Panc1 (cell line): ENCODE measurements around the gene STK10.

Experiments
- POLR2AphosphoS5 ChIP-seq: IDR thresholded peaks from 2 replicates; pipeline ENCODE4 v1.6.1; 2012; ENCODE audit warnings: mild to moderate bottlenecking, low read depth, low read length, moderate library complexity
- SIN3A ChIP-seq: IDR thresholded peaks from 2 replicates; pipeline ENCODE4 v1.6.1; 2012; ENCODE audit warnings: low read depth, mild to moderate bottlenecking, low read length, moderate library complexity, borderline replicate concordance; ENCODE audit not compliant: insufficient read depth
- TF ChIP-seq, protein P1 (sequence below): fragments of 450-650 bp; IDR thresholded peaks from 2 replicates; pipeline ENCODE4 v1.5.1; 2017; ENCODE audit warnings: mild to moderate bottlenecking

DNA sequence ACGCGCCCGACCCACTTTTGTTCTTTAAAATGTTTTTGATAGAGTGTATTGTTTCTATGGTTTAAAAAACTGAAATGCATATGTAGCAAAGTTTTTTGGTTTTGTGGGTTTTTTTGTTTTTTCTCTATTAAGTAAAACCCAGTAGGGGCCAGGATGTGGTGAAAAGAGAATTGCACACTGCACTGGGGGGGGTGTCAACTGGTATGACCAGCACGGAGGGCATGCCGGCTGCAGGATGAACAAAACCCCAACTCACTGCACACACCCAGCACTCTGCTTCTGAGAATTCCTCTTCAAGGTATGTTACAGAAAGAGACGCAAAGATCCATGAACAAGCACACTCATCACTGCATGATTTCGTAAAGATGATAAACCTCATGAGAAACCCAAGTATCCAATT lies 75.0 kb downstream of the STK10 start:
- TF ChIP-seq, protein P1, sequence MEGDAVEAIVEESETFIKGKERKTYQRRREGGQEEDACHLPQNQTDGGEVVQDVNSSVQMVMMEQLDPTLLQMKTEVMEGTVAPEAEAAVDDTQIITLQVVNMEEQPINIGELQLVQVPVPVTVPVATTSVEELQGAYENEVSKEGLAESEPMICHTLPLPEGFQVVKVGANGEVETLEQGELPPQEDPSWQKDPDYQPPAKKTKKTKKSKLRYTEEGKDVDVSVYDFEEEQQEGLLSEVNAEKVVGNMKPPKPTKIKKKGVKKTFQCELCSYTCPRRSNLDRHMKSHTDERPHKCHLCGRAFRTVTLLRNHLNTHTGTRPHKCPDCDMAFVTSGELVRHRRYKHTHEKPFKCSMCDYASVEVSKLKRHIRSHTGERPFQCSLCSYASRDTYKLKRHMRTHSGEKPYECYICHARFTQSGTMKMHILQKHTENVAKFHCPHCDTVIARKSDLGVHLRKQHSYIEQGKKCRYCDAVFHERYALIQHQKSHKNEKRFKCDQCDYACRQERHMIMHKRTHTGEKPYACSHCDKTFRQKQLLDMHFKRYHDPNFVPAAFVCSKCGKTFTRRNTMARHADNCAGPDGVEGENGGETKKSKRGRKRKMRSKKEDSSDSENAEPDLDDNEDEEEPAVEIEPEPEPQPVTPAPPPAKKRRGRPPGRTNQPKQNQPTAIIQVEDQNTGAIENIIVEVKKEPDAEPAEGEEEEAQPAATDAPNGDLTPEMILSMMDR: no peak
- no peak for TF ChIP-seq POLR2AphosphoS5
- TF ChIP-seq SIN3A: no peak
